ENCODE measurements around the gene ZNF205. TPM values are rescaled to one million over a fixed set of nuclear protein-coding genes. Genes with fewer than 3 reads are reported as not detected.

The ZNF205 gene
- total and polyA plus RNA-seq, 2 of the 13 experiments (the other 11 are each of a cell fraction or from before 2014, with no cell fraction given): 5.8 to 10.2 TPM

- peak; percentile 82 for TF ChIP-seq HOXA3 (CRISPR knock-in tag; IDR thresholded peaks at IDR 0.05)
- TF ChIP-seq ATF7 (IDR thresholded peaks at IDR 0.05): peak; percentile 97
- peak; percentile 99 for TF ChIP-seq ATF7 (CRISPR knock-in tag; IDR thresholded peaks at IDR 0.05)
- peak; percentile 71 for TF ChIP-seq ARID5B (CRISPR knock-in tag; IDR thresholded peaks at IDR 0.05)
- no peak; the same call in 1 of the 2 replicates for TF ChIP-seq ZNF547 (CRISPR knock-in tag; IDR thresholded peaks at IDR 0.05)
- TF ChIP-seq ZNF761 (CRISPR knock-in tag; conservative IDR thresholded peaks at IDR 0.05): 0 out of 2 replicates have a peak, but pooled peaks have one; percentile 20
- peak; percentile 75; the same call in 1 of the 2 replicates for TF ChIP-seq SMAD1 (CRISPR knock-in tag; IDR thresholded peaks at IDR 0.05; ENCODE audit: borderline replicate concordance, low read depth)
- no peak for TF ChIP-seq SMYD3 (CRISPR knock-in tag; IDR thresholded peaks at IDR 0.05)
- TF ChIP-seq RXRA (CRISPR knock-in tag; IDR thresholded peaks at IDR 0.05): peak; percentile 83
- TF ChIP-seq HOMEZ (CRISPR knock-in tag; IDR thresholded peaks at IDR 0.05; ENCODE audit: low read depth): no peak; the same call in 1 of the 2 replicates
- peak; percentile 61; the same call in 1 of the 2 replicates for TF ChIP-seq ARHGAP35 (CRISPR knock-in tag; IDR thresholded peaks at IDR 0.05; ENCODE audit: borderline replicate concordance)
- peak; percentile 52; the same call in 1 of the 2 replicates for TF ChIP-seq ZMYM3 (CRISPR knock-in tag; IDR thresholded peaks at IDR 0.05)
- no peak; the same call in 1 of the 2 replicates for TF ChIP-seq SMAD3 (CRISPR knock-in tag; IDR thresholded peaks at IDR 0.05)
- TF ChIP-seq ZBTB25 (CRISPR knock-in tag; IDR thresholded peaks at IDR 0.05): peak; percentile 40; the same call in 1 of the 2 replicates
- no peak for TF ChIP-seq DZIP1 (CRISPR knock-in tag; IDR thresholded peaks at IDR 0.05)
- peak; percentile 98 for TF ChIP-seq ZBTB26 (CRISPR knock-in tag; IDR thresholded peaks at IDR 0.05; ENCODE audit: borderline replicate concordance)
- peak; percentile 78 for TF ChIP-seq TARDBP (CRISPR knock-in tag; IDR thresholded peaks at IDR 0.05)
- peak; percentile 71; the same call in 1 of the 2 replicates for TF ChIP-seq NR2C2 (CRISPR knock-in tag; IDR thresholded peaks at IDR 0.05; ENCODE audit: borderline replicate concordance)
- TF ChIP-seq ZNF788 (CRISPR knock-in tag; IDR thresholded peaks at IDR 0.05; ENCODE audit: borderline replicate concordance): peak; percentile 64; the same call in 1 of the 2 replicates
These were observed 47.2 kb upstream of the ZNF205 start, which contains the start of gene IL32 (continued) for GRCh38 chr16:3065069-3065741.

Measured in HepG2 (cell line).